Activated CD8-positive, alpha-beta memory T cell treated with anti-CD3 and anti-CD28 coated beads for 24 hours (primary cell): ENCODE results near the gene ANKRD53.
A peak's percentile ranks its signal among the peaks of the same experiment; 100 is the strongest.
"Not testable (repeated sequence)": the region's sequence is repeated elsewhere in the genome, so short reads cannot be mapped to it uniquely, and the experiment has no call there.

Experiments
- DNase-seq: peaks from one replicate; pipeline ENCODE4 v3.0.0-alpha.2; 2020

Gene ANKRD53

GRCh38 chr2:71019989-71020388, 41.6 kb downstream of the ANKRD53 start:
- DNase-seq, result not testable (repeated sequence)

GRCh38 chr2:71021394-71021793, 43.0 kb downstream of the ANKRD53 start:
- not testable (repeated sequence) for DNase-seq

GRCh38 chr2:71023553-71024243, 45.3 kb downstream of the ANKRD53 start:
- peak; percentile 75 for DNase-seq
